GM08714 (cell line): Measurements from ENCODE around the gene SUCLA2.

ENCODE experiments used
- H3K4me3 ChIP-seq: fragments of 200-500 bp; sonication (Bioruptor generic); 2 replicates; pipeline ENCODE4 v1.5.1; 2014; ENCODE audit warnings: mild to moderate bottlenecking, low read length, inconsistent platforms
- ZNF274 ChIP-seq: IDR thresholded peaks from 2 replicates; pipeline ENCODE4 v1.6.1; 2012; ENCODE audit warnings: mild to moderate bottlenecking, low read depth, low read length

Gene SUCLA2

DNA sequence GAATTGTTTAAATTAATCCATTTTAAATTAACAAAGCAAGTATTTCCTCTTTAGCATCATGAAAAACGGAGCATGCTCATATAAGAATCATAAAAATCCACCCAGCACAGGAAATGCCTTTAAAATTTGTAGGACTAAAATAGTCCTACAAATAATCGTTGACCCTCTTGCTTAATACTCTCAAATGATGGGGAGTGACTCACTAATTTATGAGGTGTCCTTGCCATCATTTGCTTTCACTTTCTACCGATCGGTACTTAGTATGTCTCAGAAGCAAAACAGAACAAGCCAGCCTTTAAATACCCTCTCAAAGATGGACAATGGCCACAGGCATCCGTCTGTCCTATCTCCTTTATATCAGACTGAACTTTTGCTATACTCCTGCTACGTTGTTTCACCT, 97.2 kb downstream of the SUCLA2 start:
- H3K4me3 ChIP-seq: no peak overlapping the region

DNA sequence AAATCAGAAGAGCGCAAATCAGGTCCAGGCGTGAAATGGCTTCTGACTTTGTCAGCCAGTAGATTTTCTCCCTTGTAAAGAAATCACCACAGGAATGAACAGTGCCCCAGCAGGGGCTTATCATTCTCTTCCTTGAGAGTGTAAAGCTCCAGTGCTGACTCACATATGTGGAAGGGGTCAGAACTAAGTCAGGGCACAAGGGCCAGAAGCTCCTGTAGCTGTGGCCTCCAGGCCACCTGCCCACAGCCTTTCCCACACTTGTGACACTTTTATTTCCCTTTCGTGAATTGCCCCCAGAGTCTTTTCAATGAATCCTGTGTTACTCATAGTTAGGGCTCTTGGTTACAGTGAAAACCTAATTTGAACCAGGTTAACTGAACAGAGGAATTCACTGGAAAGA, 99.6 kb downstream of the SUCLA2 start:
- no peak overlapping the region for H3K4me3 ChIP-seq
- TF ChIP-seq ZNF274: no peak

More for the DNA sequence above, 97.2 kb downstream of the SUCLA2 start:
- no peak for TF ChIP-seq ZNF274

DNA sequence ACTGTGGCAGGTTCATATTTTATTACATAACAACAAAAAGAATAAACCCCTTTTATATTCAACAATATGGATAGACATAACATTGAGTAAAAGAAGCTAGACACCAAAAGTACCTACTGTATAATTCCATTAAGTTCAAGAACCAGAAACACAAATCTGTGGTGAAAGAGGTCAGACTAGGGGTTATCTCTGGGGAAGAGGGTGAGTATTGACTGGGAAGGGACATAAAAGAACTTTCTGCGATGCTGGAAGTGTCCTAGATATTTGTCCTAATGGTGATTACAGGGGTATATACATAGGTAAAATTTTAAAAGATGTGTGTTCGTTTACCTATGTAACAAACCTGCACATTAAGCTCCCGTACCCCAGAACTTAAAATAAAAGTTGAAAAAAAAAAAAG, 103.0 kb downstream of the SUCLA2 start:
- H3K4me3 ChIP-seq: no peak overlapping the region
- no peak for TF ChIP-seq ZNF274

DNA sequence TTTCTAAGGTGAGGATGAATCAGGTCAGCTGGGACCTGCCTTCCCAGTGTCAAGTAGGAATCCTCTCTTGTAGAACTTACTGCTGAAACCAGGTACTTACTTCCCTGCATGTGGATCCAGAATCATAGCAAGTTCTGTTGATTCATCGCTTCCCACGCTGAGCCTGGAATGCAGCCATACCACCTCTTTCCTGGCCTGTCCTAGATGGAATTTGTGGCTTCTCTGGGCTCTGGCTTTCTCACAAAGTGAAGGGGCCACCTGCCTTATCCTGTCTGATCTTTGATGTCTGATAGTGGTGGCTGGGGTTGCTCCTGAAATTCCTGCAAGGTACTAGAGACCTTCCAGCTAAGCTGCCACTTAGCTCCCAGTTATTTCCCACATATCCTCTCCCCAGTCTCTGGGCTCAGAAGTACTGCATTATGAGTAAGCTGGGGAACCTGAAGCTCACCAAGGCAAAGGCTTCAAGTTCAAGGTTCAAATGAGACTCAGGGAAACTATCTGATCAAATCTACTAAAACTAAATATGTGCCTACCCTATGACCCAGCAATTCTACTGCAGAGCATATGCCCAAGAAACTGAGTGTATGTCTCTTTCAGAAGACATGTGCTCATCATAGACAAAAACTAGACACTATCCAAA, 103.5 kb downstream of the SUCLA2 start:
- no peak for TF ChIP-seq ZNF274
- no peak overlapping the region for H3K4me3 ChIP-seq

DNA sequence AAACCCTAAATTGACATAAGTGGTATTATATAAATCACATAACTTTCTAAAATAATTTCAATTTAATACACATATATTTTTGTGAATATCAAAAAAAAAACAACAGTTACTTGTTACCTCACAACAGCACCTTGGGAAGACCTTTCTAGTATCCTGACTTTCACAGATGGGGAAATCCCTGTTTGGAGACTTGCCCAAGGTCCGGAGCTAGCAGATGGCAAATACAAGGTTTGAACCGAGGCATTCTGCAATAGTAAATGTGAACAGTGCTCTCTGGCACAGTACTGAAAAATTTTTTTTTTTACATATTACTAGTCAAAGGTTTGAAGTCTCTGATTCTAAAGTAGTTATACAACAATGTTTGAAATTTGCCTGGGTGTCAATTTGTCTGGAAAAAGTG, 104.5 kb downstream of the SUCLA2 start:
- TF ChIP-seq ZNF274: no peak
- H3K4me3 ChIP-seq: no peak overlapping the region

DNA sequence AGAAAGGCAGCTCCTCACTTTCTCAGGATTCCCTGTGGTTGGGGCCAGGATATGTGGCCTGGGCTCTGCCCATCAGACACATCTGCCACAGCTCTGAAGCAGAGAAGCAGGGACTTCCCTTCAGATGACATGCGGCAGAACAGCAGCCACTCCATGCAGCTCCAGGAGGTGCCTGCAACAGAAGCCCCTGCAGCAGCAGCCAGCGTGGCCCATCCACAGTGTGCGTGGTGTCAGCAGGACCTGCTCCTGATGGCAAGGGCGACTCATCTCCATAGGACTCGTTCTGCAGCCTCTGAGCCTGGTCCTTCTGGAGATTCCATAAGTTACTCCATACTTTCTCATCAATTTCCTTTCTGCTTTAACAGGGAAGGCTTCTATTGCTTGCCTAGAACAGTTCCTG, 105.0 kb downstream of the SUCLA2 start:
- no peak for TF ChIP-seq ZNF274
- H3K4me3 ChIP-seq: no peak overlapping the region

DNA sequence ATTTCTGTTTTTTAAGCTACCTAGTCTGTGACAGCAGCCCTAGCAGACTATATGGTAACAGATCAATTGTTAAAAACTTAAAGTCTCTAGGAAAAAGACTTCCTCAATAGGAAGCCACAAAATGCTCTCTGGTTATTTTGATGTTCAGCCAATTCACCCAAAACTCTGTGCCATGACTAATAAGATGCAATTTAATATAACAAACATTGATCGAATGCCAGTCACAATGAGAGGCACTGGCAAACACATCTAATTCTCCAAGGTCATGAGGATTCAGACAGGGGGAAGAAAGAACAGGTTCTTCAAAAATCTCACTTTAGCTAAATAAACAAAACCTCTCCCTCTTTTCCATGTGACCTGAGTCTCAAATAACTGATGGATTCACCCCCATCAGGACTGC, 107.5 kb downstream of the SUCLA2 start:
- TF ChIP-seq ZNF274: no peak
- H3K4me3 ChIP-seq: no peak overlapping the region
